Astrocyte (in vitro differentiated cells and primary cell): Measurements from ENCODE around the gene SYCP2. TPM values are rescaled to one million over a fixed set of nuclear protein-coding genes. Genes with fewer than 3 reads are reported as not detected.

Source experiments
- DNase-seq: peaks from one replicate; pipeline ENCODE4 v3.0.0-alpha.2; 2010; ENCODE audit warnings: low read depth
- FAIRE-seq: peaks from 2 replicates; lab custom pipeline; 2011; peaks lifted over from hg19 to GRCh38; lab: Jason Lieb, UNC
- H2AFZ ChIP-seq: 2 replicates; pipeline ENCODE4 v1.6.0; 2012; ENCODE audit warnings: low read depth, low read length, inconsistent platforms
- H3K27ac ChIP-seq: 2 replicates; pipeline ENCODE4 v1.5.1; 2011; ENCODE audit warnings: low read depth, low read length, inconsistent platforms
- H3K27me3 ChIP-seq: 2 replicates; pipeline ENCODE4 v1.6.0; 2011; ENCODE audit warnings: low read length, inconsistent platforms; ENCODE audit not compliant: insufficient read depth
- H3K36me3 ChIP-seq: 2 replicates; pipeline ENCODE4 v1.5.1; 2011; ENCODE audit warnings: low read length, inconsistent platforms; ENCODE audit not compliant: insufficient read depth
- H3K4me1 ChIP-seq: 2 replicates; pipeline ENCODE4 v1.5.1; 2011; ENCODE audit warnings: low read length, inconsistent platforms; ENCODE audit not compliant: insufficient read depth
- H3K4me2 ChIP-seq: 2 replicates; pipeline ENCODE4 v1.6.0; 2012; ENCODE audit warnings: low read length, inconsistent platforms
- H3K4me3 ChIP-seq: 2 replicates; pipeline ENCODE4 v1.5.1; 2011; ENCODE audit warnings: low read depth, mild to moderate bottlenecking, low read length, inconsistent platforms; ENCODE audit not compliant: insufficient read depth
- H3K79me2 ChIP-seq: 2 replicates; pipeline ENCODE4 v1.6.0; 2012; ENCODE audit warnings: mild to moderate bottlenecking, low read length, inconsistent platforms; ENCODE audit not compliant: insufficient read depth
- H3K9ac ChIP-seq: 2 replicates; pipeline ENCODE4 v1.6.0; 2012; ENCODE audit warnings: mild to moderate bottlenecking, low read length, inconsistent platforms
- H3K9me3 ChIP-seq: 2 replicates; pipeline ENCODE4 v1.5.1; 2012; ENCODE audit warnings: low read depth, mild to moderate bottlenecking, low read length, inconsistent platforms; ENCODE audit not compliant: insufficient read depth
- H4K20me1 ChIP-seq: 2 replicates; pipeline ENCODE4 v1.6.0; 2012; ENCODE audit warnings: low read length, inconsistent platforms; ENCODE audit not compliant: insufficient read depth
- H3K27ac Mint-ChIP-seq: one replicate; pipeline ENCODE4 v1.8.0; 2021; ENCODE audit warnings: mild to moderate bottlenecking, mixed read lengths; ENCODE audit not compliant: unreplicated experiment
- H3K27me3 Mint-ChIP-seq: one replicate; pipeline ENCODE4 v1.8.0; 2021; ENCODE audit warnings: low read depth, mixed read lengths; ENCODE audit not compliant: unreplicated experiment
- H3K36me3 Mint-ChIP-seq: one replicate; pipeline ENCODE4 v1.8.0; 2021; ENCODE audit warnings: low read depth, mixed read lengths; ENCODE audit not compliant: unreplicated experiment
- H3K4me1 Mint-ChIP-seq: one replicate; pipeline ENCODE4 v1.8.0; 2021; ENCODE audit warnings: low read depth, mixed read lengths; ENCODE audit not compliant: unreplicated experiment
- H3K4me3 Mint-ChIP-seq: one replicate; pipeline ENCODE4 v1.8.0; 2021; ENCODE audit warnings: mild to moderate bottlenecking, moderate library complexity, mixed read lengths; ENCODE audit not compliant: unreplicated experiment
- H3K9me3 Mint-ChIP-seq: one replicate; pipeline ENCODE4 v1.8.0; 2021; ENCODE audit warnings: mild to moderate bottlenecking, mixed read lengths; ENCODE audit not compliant: unreplicated experiment
- CTCF ChIP-seq: IDR thresholded peaks from 2 replicates; pipeline ENCODE4 v1.5.1; 2011; ENCODE audit warnings: low read depth, mild to moderate bottlenecking, inconsistent platforms, low read length, moderate library complexity; ENCODE audit not compliant: insufficient read depth
- EZH2 ChIP-seq: IDR thresholded peaks from 2 replicates; pipeline ENCODE4 v1.6.1; 2012; ENCODE audit warnings: mild to moderate bottlenecking, low read length, inconsistent platforms; ENCODE audit not compliant: insufficient read depth
- total RNA-seq: library from RNA; stranded (reverse); gene quantifications from 2 replicates; pipeline ENCODE4 v1.2.1, GENCODE V29; 2021

The SYCP2 gene
- total RNA-seq, 1 donor from 2014 or later, result 0.27 TPM

- Mint-ChIP-seq H3K4me1 (peaks cover 22% of the 10 kb centered on the region), H3K36me3 (no peaks in the 10 kb centered on the region)
Measured at GRCh38 chr20:59831024-59831915, 102.2 kb downstream of the SYCP2 start.

GRCh38 chr20:59830665-59831023, 102.8 kb downstream of the SYCP2 start:
- peaks cover 2% of the 10 kb centered on the region for H3K9me3 Mint-ChIP-seq
- H2AFZ ChIP-seq, result no peak overlapping the region
- H3K9me3 ChIP-seq, result no peaks in the 10 kb centered on the region
- no peak overlapping the region for H3K9ac ChIP-seq
- H3K27me3 ChIP-seq, result peaks cover 8% of the 10 kb centered on the region
- H3K27me3 Mint-ChIP-seq, result peaks cover 37% of the 10 kb centered on the region
- H3K36me3 ChIP-seq, result no peaks in the 10 kb centered on the region
- no peak overlapping the region for H3K4me3 Mint-ChIP-seq
- H3K27ac ChIP-seq, result no peak overlapping the region
- no peak overlapping the region for H3K4me3 ChIP-seq
- H4K20me1 ChIP-seq, result no peaks in the 10 kb centered on the region
- H3K79me2 ChIP-seq, result no peaks in the 10 kb centered on the region
- H3K4me1 Mint-ChIP-seq, result peaks cover 17% of the 10 kb centered on the region
- H3K4me1 ChIP-seq, result peaks cover 4% of the 10 kb centered on the region
- TF ChIP-seq EZH2, result no peak
- no peak for TF ChIP-seq CTCF
- no peaks in the 10 kb centered on the region for H3K36me3 Mint-ChIP-seq
- DNase-seq, result no peak
- no peak overlapping the region for H3K27ac Mint-ChIP-seq
- FAIRE-seq, result no peak
- no peak overlapping the region for H3K4me2 ChIP-seq

More at GRCh38 chr20:59831024-59831915, 102.2 kb downstream of the SYCP2 start:
- no peaks in the 10 kb centered on the region for H3K79me2 ChIP-seq
- FAIRE-seq (no peak), DNase-seq (no peak)
- H3K9me3 Mint-ChIP-seq, result peaks cover 2% of the 10 kb centered on the region
- peaks cover 10% of the 10 kb centered on the region for H3K4me1 ChIP-seq
- H4K20me1 ChIP-seq, result no peaks in the 10 kb centered on the region
- no peak for TF ChIP-seq EZH2
- TF ChIP-seq CTCF, result no peak
- H2AFZ ChIP-seq, result no peak overlapping the region
- H3K27me3 Mint-ChIP-seq, result peaks cover 37% of the 10 kb centered on the region
- no peak overlapping the region for H3K27ac Mint-ChIP-seq
- H3K36me3 ChIP-seq, result no peaks in the 10 kb centered on the region
- H3K27me3 ChIP-seq, result peaks cover 9% of the 10 kb centered on the region
- H3K9me3 ChIP-seq, result no peaks in the 10 kb centered on the region
- no peak overlapping the region for H3K4me2 ChIP-seq
- no peak overlapping the region for H3K4me3 ChIP-seq
- no peak overlapping the region for H3K4me3 Mint-ChIP-seq
- no peak overlapping the region for H3K9ac ChIP-seq
- no peak overlapping the region for H3K27ac ChIP-seq
